T-helper 1 cell treated with Interleukin-12 subunit alpha and Interleukin-12 subunit beta and Interleukin-4 antibody, amounts not matched to agents 30 ng/mL and 1 ng/mL, for 36 hours (primary cell): ENCODE measurements around the gene PARN. TPM values are rescaled to one million over a fixed set of nuclear protein-coding genes. Genes with fewer than 3 reads are reported as not detected.
"Not testable (repeated sequence)": the region's sequence is repeated elsewhere in the genome, so short reads cannot be mapped to it uniquely, and the experiment has no call there.

Experiments used
- intact Hi-C: fragments of 100-400 bp; cut with micrococcal nuclease; formaldehyde crosslinking; loops from one replicate; pipeline ENCODE4 v1.15.1; 2024
- total RNA-seq: library from RNA; stranded (reverse); gene quantifications from 2 replicates; pipeline ENCODE4 v1.2.3, GENCODE V29; 2022

Gene PARN
- total RNA-seq, 1 donor from 2014 or later: 41.0 TPM

DNA sequence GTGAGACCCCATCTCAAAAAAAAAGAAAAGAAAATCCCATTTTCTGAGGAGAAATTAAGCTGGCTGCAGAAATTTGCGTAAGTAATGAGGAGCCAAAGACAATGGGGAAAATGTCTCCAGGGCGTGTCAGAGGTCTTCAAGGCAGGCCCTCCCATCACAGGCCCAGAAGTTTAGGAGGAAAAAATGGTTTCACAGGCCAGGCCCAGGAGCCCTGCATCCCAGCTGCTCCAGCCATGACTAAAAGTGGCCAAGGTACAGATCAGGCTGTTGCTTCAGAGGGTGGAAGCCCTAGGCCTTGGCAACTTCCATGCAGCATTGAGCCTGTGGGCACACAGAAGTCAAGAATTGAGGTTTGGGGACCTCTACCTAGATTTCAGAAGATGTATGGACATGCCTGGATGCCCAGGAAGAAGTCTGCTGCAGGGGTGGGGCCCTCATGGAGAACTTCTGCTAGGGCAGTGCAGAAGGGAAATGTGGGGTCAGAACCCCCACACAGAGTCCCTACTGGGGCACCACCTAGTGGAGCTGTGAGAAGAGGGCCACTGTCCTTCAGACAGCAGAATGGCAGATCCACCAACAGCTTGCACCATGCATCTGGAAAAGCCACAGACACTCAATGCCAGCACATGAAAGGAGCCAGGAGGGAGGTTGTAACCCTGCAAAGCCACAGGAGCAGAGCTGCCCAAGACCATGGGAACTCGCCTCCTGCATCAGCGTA is 55.2 kb downstream of the PARN start:
- intact Hi-C loops: not testable (repeated sequence)

DNA sequence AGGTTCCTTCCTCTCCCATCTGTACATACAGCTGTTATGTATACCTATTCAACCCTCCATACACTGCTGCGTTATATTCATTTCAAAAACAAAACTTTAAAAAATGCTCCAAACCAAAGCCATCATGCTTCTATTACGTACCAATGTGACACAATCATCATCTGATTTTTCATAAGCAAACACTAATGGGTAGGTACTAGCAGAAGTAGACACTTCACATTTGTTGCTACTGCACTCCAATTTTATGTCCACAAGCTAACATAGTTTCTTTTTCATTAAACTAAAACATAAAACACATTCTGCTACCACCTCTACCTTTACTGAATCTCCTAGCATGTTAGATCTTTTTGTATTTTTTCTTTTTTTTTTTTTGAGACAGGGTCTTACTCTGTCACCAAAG is 57.5 kb downstream of the PARN start:
- intact Hi-C loops: no loop called here

DNA sequence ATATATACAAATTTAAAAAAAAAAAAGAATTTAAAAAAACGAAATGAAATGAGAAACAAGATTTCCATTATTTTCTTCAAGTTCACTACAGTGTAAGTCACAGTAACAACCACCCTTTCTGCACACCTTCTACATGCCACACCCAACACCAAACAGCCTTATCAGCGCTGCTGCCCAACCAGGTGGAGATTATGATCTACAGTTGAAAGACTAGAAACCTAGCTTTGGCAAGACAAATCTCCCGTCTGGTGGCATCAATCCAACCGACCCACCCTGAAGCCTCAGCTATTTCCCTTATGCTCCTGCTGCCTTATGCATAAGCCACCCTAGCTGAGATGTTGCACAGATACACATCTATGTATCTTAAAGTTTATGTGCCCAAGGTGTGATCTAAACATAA is 60.8 kb downstream of the PARN start:
- intact Hi-C loops: loop anchor here (10.0 kb wide), 1 partner anchor 64 kb away; no protein-coding TSS in a partner anchor

DNA sequence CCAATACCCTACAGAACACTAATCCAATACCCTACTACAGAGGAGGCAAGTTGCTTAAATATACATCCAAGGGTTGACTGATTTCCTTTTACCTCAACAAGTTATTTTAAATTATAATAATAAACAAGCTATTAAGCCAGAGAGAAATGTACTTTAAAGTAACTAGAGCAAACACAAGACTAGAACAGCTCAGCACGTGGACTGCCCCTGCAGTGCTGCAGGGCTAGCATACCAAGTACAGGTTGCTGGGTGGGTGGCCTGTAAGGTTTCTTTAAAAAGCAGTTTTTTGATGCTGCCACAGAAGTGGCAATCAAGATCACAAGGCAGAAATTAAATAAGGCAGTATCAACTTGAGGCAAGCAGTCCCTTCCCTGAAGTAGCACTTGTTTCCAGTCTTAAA is 63.5 kb downstream of the PARN start:
- intact Hi-C loops: loop anchor here (10.0 kb wide), 1 partner anchor 62 kb away; no protein-coding TSS in a partner anchor

DNA sequence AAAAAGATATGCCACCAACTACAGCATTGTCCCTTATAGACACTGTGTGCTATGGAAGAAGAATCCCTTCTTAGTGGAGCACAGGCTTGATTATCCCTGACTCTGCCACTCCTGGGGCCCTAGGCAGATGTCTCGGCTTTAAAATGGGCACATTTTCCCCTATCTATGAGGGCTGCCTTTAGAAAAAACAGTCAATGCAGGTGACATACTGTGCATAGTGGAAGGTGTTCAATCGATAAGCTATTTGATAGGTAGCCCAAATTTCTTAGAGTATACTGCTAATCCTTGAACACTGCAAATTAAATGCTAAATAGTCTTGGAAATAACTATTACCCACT is 64.4 kb downstream of the PARN start:
- intact Hi-C loops: loop anchor here (10.0 kb wide), 1 partner anchor 61 kb away; no protein-coding TSS in a partner anchor

DNA sequence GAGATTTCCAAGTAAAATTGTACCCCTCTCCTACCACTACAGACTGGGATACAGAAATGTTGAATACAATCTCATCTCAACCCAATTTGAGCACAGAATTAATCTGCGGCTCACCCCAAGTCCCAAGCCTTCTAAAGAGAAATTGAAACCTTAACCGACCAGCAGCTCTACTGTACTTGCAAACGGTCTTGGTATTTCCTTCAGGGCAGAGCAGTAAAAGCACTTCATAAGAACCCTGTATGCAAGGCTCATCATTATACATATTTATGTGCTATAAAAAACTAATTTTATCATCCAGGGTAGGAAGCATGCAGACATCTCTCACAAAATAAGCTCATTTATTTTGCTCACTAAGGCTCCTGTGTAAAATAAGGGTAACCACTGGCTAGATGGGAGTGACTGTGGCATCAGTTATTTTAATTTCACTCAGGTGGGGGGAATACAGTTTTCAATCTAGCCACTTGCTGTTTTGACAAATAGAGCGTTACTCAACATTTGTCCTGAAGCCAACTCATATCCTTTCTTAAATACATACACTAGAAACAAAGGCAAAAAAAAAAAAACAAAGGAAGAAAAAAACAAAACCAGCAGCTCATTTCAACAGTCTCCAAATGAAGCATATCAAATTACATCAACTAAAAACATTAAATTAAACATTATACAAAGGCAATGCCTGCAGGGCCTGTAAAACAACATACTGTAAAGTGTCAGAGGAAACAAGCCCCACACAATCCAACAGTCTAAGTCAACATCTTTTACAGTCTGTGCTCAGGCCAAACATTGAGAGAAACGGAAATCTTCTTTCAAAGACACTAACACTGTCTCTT is 65.0 kb downstream of the PARN start:
- intact Hi-C loops: loop anchor here (10.0 kb wide), 1 partner anchor 60 kb away; no protein-coding TSS in a partner anchor

DNA sequence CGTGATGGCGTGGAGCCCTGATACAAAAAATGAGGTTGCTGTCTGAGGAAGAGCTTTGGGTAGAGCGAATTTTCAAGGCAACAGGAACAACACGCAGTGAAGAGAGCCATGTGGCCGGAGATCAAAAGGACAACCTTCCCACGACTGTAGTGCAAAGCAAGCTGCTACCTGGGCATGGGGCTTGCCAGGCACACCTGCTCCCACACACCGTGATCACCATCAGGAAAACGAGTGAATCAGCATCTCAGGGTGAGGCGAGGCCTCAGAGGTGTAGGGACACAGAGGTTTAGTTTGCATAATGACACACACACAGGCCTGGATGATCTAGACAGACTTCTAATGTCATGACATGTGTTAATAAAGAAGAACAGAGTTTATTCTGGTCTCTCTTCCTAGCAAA is 65.7 kb downstream of the PARN start:
- intact Hi-C loops: loop anchor here (10.0 kb wide), 1 partner anchor 60 kb away; no protein-coding TSS in a partner anchor

DNA sequence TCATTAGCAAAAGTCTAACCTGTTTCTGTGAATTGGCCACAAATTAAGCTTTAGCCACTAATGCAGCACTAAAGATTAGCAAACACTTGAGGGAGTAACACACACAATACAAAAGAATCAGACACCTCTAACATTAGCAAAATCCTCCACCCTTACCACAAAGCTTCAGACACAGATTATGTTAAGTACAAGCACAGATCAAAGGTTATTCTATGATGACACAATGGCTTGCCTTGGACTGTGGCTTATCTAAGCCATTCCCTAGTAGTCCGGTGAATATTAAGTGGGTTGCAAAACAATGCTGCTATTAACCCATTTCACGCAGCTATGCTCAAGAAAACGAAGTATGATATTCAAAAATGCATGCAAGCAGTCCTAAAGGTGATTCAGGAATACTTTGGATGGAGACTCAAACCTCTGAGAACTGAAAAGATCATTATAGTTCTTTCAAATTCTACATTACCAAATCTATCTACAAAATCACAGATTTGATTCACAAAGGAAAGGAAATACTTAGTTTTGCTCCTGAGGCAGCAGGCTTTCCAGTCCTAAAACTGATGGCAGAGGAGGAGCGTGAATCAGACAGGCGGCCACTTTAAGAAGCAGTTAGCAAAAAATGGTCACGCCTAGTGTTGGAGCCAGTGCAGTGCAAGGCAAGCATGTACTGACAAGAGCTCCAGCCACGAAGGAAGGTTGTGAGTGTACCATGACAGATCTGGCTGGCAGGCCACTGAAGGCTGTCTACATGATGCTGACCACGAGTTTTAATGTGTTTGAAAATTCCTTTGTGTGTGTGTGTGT is 67.2 kb downstream of the PARN start:
- intact Hi-C loops: loop anchor here (10.0 kb wide), 1 partner anchor 58 kb away; no protein-coding TSS in a partner anchor

DNA sequence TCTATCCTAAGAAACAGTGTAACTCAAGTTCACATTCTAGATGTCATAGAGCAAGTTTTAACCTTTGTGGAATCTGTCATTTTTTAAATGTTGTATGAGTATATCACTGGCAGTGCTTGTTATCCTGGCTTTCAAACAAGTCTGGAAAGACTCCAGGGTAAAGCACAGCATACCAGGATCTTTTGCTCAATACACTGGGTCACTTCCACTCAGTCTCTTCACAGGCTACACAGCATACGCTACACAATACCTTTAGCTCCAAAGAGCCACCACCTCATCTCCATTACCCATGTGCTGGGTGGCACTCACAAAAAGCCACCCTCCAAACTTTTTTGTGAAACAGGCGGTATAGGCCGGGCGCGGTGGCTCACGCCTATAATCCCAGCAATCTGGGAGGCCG is 69.5 kb downstream of the PARN start:
- intact Hi-C loops: loop anchor here (10.0 kb wide), 1 partner anchor 56 kb away; no protein-coding TSS in a partner anchor

DNA sequence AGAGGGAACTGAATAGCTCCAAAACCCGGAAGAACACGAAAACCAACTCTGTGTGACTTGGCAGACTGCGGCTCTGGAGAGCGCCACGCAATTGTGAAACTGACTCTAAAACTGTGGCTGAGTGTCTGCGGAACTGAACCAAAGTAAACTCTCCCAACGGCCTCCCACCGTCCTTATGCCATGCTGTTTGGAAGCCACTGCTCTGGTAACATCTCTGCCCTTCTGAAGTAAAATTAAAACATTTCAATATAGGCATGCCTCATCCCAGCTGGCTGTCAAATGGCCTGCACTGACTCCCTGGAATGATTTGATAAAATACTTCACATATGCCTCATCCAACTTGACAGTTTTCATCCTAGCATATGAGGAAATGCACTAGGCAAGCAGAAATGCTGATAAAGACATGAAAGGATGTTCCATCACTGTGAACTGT is 70.2 kb downstream of the PARN start:
- intact Hi-C loops: loop anchor here (10.0 kb wide), 1 partner anchor 55 kb away; no protein-coding TSS in a partner anchor

DNA sequence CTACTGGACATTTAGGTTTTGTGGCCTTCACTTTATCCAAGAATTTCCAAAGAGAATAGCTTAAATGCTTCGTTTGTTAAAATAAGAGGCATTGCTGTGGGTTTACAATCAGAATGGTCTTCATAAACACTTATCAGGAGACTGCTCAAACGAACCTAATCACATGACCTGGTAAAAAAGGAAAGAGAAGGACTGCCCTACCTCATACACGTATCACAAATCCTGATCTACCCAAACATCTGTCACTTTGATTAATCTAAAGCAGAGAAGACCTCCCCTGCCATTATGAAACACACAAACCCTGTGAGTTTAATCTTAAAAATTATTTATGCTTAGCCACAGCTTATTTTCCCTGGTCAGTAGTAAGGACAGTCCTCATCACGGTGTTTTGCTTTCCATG is 76.6 kb downstream of the PARN start:
- intact Hi-C loops: no loop called here

DNA sequence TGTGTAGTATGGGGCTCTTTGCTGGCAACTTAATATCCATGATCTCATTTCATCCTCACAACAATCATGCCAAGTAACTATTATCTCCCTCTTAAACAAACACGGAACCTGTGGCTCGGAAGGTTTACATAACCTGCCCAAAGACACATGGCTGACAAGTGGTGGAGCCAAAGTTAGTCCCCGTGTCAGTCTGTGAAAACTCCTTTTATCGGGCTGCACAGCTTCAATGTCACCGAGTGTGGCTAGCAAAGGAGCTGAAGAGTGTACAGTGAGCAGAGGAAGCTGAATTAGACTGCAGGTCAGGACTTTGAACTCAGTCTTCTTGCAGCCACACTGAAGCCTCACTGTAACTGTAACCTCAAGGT is 80.3 kb downstream of the PARN start:
- intact Hi-C loops: no loop called here

DNA sequence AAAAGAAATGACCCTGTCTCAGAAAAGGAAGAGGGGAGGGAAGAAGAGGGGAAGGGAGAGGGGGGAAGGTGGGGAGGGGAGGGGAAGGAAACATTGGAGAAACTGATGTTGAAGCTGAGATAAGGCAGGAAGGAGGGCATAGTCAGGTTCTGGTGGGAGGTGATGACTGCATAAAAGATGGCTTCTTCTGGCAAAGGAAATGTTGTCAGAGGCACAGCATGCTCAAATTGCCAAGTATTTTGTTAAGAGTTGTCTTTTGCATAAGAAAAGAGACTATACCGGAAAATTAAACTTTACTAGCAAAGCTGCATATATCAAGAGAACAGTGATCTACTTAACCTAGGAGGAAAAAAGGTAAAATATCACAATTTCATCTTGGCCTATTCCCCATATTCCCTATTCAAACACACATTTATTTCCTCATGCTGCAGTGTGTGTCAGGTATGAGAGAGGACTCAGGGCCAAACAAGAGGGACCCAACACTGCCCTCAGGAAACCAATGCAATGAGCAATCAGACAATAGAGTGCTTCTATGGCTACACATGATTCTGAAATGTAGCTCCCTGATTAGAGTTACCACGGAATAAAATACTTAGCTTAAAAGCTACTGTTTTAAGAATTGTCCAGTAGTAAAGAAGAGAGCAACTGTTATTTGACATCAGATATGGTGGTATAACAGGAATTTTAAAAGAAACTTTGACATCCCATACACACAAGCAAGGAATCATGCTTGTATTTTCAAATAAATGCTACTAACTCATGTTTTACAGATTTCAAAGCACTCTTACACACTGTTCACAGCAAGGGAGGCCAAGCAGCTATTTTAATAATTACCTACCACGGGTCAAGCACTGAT is 80.9 kb downstream of the PARN start:
- intact Hi-C loops: no loop called here

DNA sequence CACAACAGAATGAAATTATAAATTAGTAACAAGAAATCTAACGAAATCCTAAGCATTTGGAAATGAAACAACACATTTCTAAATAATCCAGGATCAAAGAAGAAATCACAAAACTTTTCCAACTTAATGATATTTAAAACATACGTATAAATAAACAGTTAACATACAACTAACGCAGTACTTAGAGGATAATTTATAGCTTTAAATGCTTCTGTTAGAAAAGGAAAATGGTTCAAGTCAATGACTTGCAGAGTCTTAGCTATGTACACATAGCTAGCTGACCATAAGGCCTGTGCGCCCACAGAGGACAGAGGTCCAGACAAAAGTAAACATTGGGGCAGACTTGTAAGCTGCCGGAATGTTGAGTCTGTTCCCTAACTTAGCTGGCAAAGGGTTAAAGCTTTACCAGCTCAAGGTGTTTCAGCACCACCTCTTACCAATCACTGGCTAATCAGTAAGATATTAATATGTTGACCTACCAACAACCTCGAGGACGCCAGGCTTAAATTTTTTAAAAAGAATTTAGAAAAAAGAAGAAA is 84.6 kb downstream of the PARN start:
- intact Hi-C loops: no loop called here

DNA sequence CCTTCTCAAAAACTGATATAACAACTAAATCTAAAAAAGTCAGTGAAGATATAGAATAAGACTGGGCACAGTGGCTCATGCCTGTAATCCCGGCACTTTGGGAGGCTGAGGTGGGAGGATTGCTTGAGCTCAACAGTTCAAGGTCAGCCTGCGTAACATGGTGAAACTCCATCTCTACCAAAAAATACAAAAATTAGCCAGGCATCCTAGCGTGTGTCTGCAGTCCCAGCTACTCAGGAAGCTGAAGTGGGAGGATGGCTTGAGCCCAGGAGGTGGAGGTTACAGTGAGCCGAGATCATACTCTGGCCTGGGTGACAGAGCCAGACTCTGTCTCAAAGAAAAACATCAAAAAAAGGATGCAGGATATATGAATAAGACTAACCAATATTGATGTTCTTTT is 85.2 kb downstream of the PARN start:
- intact Hi-C loops: not testable (repeated sequence)

DNA sequence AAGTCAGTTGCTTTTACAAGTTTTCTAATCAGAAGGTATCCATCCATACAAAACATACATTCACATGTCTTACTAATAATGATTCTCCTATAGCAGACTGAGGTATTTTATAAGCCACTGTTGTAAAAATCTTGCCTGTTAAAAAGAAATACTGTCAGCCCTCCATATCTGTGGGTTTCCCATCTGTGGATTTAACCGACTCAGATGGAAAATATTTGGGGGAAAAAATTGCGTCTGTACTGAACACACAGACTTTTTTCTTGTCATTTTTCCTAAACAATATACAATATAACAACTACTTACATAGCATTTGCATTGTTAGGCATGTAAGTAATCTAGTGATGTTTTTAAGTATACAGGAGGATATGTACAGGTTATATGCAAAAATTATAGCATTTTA is 90.4 kb downstream of the PARN start:
- intact Hi-C loops: no loop called here

DNA sequence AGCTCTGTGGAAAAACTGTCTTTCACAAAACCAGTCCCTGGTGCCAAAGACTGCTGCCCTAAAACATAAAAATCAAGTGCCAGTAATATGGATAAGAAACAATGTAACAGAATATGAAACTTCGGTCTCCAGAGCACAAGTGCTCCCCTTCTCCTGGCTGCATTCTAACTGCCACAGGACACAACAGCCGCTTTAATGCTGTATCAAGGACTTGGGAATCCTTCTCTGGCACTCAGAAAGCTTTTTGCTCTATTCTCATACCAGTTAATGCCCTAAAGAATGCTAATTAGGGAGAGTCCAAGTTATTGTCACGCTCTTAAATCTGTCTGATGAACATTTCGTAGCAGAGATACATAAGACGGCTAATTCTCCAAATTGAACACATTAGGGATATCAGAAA is 90.9 kb downstream of the PARN start:
- intact Hi-C loops: no loop called here

DNA sequence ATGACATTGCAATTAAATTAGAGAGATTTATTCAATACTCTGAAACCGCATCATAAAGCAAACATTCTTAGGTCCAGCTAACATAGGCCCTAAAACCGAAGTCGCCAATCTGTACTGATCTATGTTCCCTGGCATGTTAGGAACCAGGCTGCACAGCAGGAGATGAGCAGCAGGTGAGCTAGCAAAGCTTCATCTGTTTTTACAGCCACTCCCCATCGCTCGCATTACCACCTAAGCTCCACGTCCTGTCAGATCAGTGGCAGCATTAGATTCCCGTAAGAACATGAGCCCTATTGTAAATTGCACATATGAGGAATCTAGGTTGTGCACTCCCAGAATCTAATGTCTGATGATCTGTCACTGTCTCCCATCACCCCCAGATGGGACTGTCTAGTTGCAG is 91.5 kb downstream of the PARN start:
- intact Hi-C loops: no loop called here

DNA sequence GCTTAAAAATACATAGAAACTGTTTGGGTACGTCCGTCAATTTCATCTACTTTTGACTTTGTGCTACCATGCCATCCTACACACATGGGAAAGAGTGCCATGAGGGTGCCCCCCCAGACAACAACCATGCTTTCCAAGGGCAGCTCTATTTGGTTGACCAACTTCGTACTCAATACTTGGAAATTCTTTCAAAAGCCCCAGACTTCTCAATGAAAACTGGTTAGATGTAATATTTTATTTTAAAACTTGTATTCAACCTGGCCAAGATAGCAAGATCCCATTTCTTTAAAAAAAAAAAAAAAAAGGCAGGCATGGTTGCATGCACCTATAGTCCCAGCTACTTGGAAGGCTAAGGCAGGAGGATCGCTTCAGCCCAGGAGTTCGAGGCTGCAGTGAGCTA is 98.4 kb downstream of the PARN start:
- intact Hi-C loops: no loop called here

DNA sequence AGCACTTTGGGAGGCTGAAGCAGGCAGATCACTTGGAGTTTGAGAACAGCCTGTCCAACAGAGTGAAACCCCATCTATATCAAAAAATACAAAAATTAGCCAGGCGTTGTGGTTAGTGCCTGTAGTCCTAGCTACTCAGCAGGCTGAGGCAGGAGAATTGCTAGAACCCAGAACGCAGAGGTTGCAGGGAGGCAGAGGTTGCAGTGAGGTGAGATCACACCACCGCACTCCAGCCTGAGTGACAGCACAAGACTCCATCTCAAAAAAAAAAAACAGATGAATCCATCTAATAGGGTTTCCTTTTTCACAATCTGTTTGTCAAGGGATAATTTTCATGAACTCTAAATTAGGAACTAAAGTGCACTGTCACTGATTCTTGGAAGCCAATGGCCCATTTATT is 99.0 kb downstream of the PARN start:
- intact Hi-C loops: no loop called here
